Endodermal cell (in vitro differentiated cells): ENCODE results near the gene HIBADH. TPM values are rescaled to one million over a fixed set of nuclear protein-coding genes. Genes with fewer than 3 reads are reported as not detected.

Experiments
- DNase-seq: peaks from one replicate; pipeline ENCODE4 v3.0.0-alpha.2; 2017
- H3K27ac ChIP-seq: 2 replicates; pipeline ENCODE4 v1.5.1; 2013; ENCODE audit warnings: mild to moderate bottlenecking, low read depth, low read length, moderate library complexity
- H3K27me3 ChIP-seq: 2 replicates; pipeline ENCODE4 v1.6.1; 2013; ENCODE audit warnings: mild to moderate bottlenecking, low read length, moderate library complexity; ENCODE audit not compliant: insufficient read depth, control insufficient read depth, poor library complexity, severe bottlenecking
- H3K36me3 ChIP-seq: 2 replicates; pipeline ENCODE4 v1.7.0; 2013; ENCODE audit warnings: mild to moderate bottlenecking, low read length, moderate library complexity; ENCODE audit not compliant: control insufficient read depth, insufficient read depth
- H3K4me1 ChIP-seq: one replicate; pipeline ENCODE4 v1.7.0; 2013; ENCODE audit warnings: low read length; ENCODE audit not compliant: control insufficient read depth, insufficient read depth
- H3K4me3 ChIP-seq: 2 replicates; pipeline ENCODE4 v1.5.1; 2013; ENCODE audit warnings: mild to moderate bottlenecking, low read length, moderate library complexity
- H3K9ac ChIP-seq: 2 replicates; pipeline ENCODE4 v1.6.1; 2013; ENCODE audit warnings: mild to moderate bottlenecking, low read length, moderate library complexity; ENCODE audit not compliant: poor library complexity, severe bottlenecking; ENCODE audit errors: extremely low read depth
- H3K9me3 ChIP-seq: 2 replicates; pipeline ENCODE4 v1.6.1; 2013; ENCODE audit warnings: mild to moderate bottlenecking, low read length, moderate library complexity; ENCODE audit not compliant: control insufficient read depth
- H3K27ac Mint-ChIP-seq: 2 replicates; pipeline ENCODE4 v1.8.0; 2020; ENCODE audit warnings: mixed read lengths
- H3K27me3 Mint-ChIP-seq: 2 replicates; pipeline ENCODE4 v1.8.0; 2021; ENCODE audit warnings: mild to moderate bottlenecking, mixed read lengths; ENCODE audit not compliant: insufficient read depth
- H3K36me3 Mint-ChIP-seq: 2 replicates; pipeline ENCODE4 v1.8.0; 2020; ENCODE audit warnings: low read depth, mixed read lengths
- H3K4me1 Mint-ChIP-seq: 2 replicates; pipeline ENCODE4 v1.8.0; 2020; ENCODE audit warnings: mixed read lengths
- H3K4me3 Mint-ChIP-seq: 2 replicates; pipeline ENCODE4 v1.8.0; 2020; ENCODE audit warnings: mild to moderate bottlenecking, moderate library complexity, mixed read lengths
- H3K9me3 Mint-ChIP-seq: 2 replicates; pipeline ENCODE4 v1.8.0; 2020; ENCODE audit warnings: mild to moderate bottlenecking, mixed read lengths
- CTCF ChIP-seq: fragments of 200-600 bp; sonication (generic); conservative IDR thresholded peaks from 2 replicates; pipeline ENCODE4 v1.5.0; 2021; ENCODE audit warnings: antibody characterized with exemption, mild to moderate bottlenecking
- WGBS, 2 experiments: methylation state at CpG; one replicate each; pipeline versions ENCODE4 v1.1.5 to v1.1.7; 2013; ENCODE audit warnings: missing lambda C conversion rate in 2 of 2, mixed read lengths in 1 of 2; ENCODE audit not compliant: insufficient coverage in 1 of 2, insufficient read length in 1 of 2; 5-methylcytosine and 5-hydroxymethylcytosine counted together
- total RNA-seq, 2 donors: library from RNA; stranded (reverse); fragmentation: NEBNext Ultra II Directional in 1 of 2; extraction: Animal tissue kit (Norgen Biotek cat#: 25700) in 1 of 2; gene quantifications; 2 replicates in 1 of 2; 3 replicates in 1 of 2; pipeline ENCODE4 v1.2.1, GENCODE V29; 2021

The HIBADH gene
- total RNA-seq, 2 donors from 2014 or later = 48.3 to 78.1 TPM

GRCh38 chr7:27590416-27590815 is 72.3 kb downstream of the HIBADH start:
- no peak overlapping the region for H3K4me3 ChIP-seq
- TF ChIP-seq CTCF = no peak
- H3K36me3 ChIP-seq = no peaks in the 10 kb centered on the region
- no peak overlapping the region for H3K27ac ChIP-seq
- peaks cover 44% of the 10 kb centered on the region for H3K27me3 ChIP-seq
- Mint-ChIP-seq H3K27ac (no peak overlapping the region), H3K4me1 (peaks cover 26% of the 10 kb centered on the region), H3K9me3 (no peaks in the 10 kb centered on the region), H3K4me3 (no peak overlapping the region), H3K36me3 (peaks cover 3% of the 10 kb centered on the region), H3K27me3 (peaks cover 12% of the 10 kb centered on the region)
- H3K4me1 ChIP-seq = no peaks in the 10 kb centered on the region
- H3K9me3 ChIP-seq = no peaks in the 10 kb centered on the region
- DNase-seq = no peak
- no CpG with 5 or more reads among the region's 1 CpG for WGBS, 2 experiments
- H3K9ac ChIP-seq = no peak overlapping the region

- Histone ChIP-seq H3K27ac (no peak overlapping the region), H3K36me3 (no peaks in the 10 kb centered on the region), H3K4me3 (no peak overlapping the region), H3K9me3 (no peaks in the 10 kb centered on the region), H3K27me3 (peaks cover 32% of the 10 kb centered on the region), H3K9ac (no peak overlapping the region), H3K4me1 (no peaks in the 10 kb centered on the region)
- H3K36me3 Mint-ChIP-seq = peaks cover 3% of the 10 kb centered on the region
- WGBS, 2 experiments = 100% methylated on average over 2 of the region's 3 CpGs; no CpG with 5 or more reads in 1 of the 2 experiments
- DNase-seq = no peak
- H3K27me3 Mint-ChIP-seq = peaks cover 12% of the 10 kb centered on the region
- no peak for TF ChIP-seq CTCF
- H3K27ac Mint-ChIP-seq = no peak overlapping the region
- H3K4me3 Mint-ChIP-seq = no peak overlapping the region
- peaks cover 21% of the 10 kb centered on the region for H3K4me1 Mint-ChIP-seq
- H3K9me3 Mint-ChIP-seq = no peaks in the 10 kb centered on the region
Measured at GRCh38 chr7:27587429-27587828, 75.3 kb downstream of the HIBADH start.

- H3K4me3 Mint-ChIP-seq = no peak overlapping the region
- H3K9me3 Mint-ChIP-seq = no peaks in the 10 kb centered on the region
Measured at GRCh38 chr7:27586825-27587224, 75.9 kb downstream of the HIBADH start.

More at GRCh38 chr7:27586825-27587224, 75.9 kb downstream of the HIBADH start:
- Histone ChIP-seq H3K27ac (peak overlapping the region; percentile 39), H3K4me1 (no peaks in the 10 kb centered on the region), H3K9me3 (no peaks in the 10 kb centered on the region), H3K36me3 (no peaks in the 10 kb centered on the region), H3K27me3 (peaks cover 26% of the 10 kb centered on the region), H3K9ac (no peak overlapping the region), H3K4me3 (no peak overlapping the region)
- peaks cover 3% of the 10 kb centered on the region for H3K36me3 Mint-ChIP-seq
- H3K27me3 Mint-ChIP-seq = peaks cover 12% of the 10 kb centered on the region
- no peak overlapping the region for H3K27ac Mint-ChIP-seq
- no peak for TF ChIP-seq CTCF
- 49 to 71% methylated on average over 6 to 8 of the region's 8 CpGs for WGBS, 2 experiments
- peaks cover 21% of the 10 kb centered on the region for H3K4me1 Mint-ChIP-seq
- DNase-seq = peak; percentile 53
